Glomerular endothelial cell (primary cell): ENCODE measurements around the gene EPG5. TPM values are rescaled to one million over a fixed set of nuclear protein-coding genes. Genes with fewer than 3 reads are reported as not detected.
A peak's percentile ranks its signal among the peaks of the same experiment; 100 is the strongest.
"Not testable (repeated sequence)": the region's sequence is repeated elsewhere in the genome, so short reads cannot be mapped to it uniquely, and the experiment has no call there.

Experiments
- DNase-seq: peaks from one replicate; pipeline ENCODE4 v3.0.0-alpha.2; 2011; ENCODE audit warnings: low read depth, low spot score; ENCODE audit errors: extremely low read depth
- total RNA-seq: library from RNA; depleted of rRNA; stranded (reverse); fragments of >200 nt; gene quantifications from 2 replicates; pipeline ENCODE4 v1.2.3, GENCODE V29; 2015

Gene EPG5, protein sequence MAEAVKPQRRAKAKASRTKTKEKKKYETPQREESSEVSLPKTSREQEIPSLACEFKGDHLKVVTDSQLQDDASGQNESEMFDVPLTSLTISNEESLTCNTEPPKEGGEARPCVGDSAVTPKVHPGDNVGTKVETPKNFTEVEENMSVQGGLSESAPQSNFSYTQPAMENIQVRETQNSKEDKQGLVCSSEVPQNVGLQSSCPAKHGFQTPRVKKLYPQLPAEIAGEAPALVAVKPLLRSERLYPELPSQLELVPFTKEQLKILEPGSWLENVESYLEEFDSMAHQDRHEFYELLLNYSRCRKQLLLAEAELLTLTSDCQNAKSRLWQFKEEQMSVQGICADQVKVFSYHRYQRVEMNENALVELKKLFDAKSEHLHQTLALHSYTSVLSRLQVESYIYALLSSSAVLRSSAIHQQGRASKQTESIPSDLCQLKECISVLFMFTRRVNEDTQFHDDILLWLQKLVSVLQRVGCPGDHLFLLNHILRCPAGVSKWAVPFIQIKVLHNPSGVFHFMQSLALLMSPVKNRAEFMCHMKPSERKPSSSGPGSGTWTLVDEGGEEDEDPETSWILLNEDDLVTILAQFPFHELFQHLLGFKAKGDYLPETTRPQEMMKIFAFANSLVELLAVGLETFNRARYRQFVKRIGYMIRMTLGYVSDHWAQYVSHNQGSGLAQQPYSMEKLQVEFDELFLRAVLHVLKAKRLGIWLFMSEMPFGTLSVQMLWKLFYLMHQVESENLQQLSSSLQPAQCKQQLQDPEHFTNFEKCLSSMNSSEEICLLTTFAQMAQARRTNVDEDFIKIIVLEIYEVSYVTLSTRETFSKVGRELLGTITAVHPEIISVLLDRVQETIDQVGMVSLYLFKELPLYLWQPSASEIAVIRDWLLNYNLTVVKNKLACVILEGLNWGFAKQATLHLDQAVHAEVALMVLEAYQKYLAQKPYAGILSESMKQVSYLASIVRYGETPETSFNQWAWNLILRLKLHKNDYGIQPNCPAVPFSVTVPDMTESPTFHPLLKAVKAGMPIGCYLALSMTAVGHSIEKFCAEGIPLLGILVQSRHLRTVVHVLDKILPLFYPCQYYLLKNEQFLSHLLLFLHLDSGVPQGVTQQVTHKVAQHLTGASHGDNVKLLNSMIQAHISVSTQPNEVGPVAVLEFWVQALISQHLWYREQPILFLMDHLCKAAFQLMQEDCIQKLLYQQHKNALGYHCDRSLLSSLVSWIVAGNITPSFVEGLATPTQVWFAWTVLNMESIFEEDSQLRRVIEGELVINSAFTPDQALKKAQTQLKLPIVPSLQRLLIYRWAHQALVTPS (N-terminal part only)
- 30.1 and 30.4 TPM in 2 replicates for total RNA-seq

GRCh38 chr18:45967007-45967706, at the start of gene EPG5:
Gene EPG5 (minus strand): TSS chr18:45967329. CDS start chr18:45967239, 90 bp downstream.
- peak; percentile 61 for DNase-seq

GRCh38 chr18:46013484-46014189, 46.5 kb upstream of the EPG5 start:
- no peak for DNase-seq

DNA sequence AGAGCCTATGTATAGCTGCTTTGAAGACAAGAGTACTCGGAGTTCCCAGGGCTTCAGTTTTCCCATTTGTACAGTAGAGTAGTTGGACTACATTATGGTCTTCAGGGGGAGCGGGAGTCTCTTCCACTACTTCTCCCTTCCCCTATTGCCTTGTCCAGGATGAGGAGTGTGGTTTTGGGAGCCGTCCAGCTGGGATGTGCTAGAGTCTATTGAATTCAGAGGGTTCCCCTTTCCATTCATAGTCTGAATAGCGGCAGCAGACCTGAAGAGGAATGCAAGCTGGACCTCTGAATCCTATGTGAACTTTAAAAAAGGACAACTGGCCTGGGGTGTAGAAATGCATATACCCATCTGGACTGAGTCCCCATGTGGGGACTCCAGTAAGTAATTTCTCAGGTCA, 43.5 kb upstream of the EPG5 start:
- DNase-seq: no peak

DNA sequence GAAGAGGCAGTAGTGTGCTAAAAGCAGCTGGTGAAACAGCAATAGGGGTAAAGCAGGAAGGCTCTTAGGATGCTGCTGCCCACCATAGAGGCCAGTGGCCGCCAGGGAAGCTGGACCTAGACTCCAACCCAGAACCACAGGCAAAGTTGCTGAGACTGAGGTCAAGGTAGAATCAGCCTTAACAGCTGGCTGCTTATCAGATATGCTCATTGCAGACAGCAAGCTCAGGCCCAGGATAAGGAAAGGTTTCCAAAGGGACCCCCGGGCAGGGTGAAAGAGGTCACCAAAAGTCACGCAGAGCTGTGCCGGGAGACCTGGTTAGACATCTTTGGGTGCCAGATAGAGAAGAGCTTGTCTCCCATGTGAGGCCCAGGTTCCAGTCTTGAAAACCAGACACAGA, 42.9 kb upstream of the EPG5 start:
- no peak for DNase-seq

- DNase-seq: no peak
Observed at GRCh38 chr18:46009125-46009840, 42.2 kb upstream of the EPG5 start.

- no peak for DNase-seq
Observed at GRCh38 chr18:46008531-46008930, 41.4 kb upstream of the EPG5 start.

GRCh38 chr18:46007165-46007564, 40.0 kb upstream of the EPG5 start:
- no peak for DNase-seq

GRCh38 chr18:46002934-46003333, 35.8 kb upstream of the EPG5 start:
- DNase-seq: no peak

GRCh38 chr18:46001892-46002291, 34.8 kb upstream of the EPG5 start:
- DNase-seq: no peak

- no peak for DNase-seq
Observed at GRCh38 chr18:46001074-46001473, 33.9 kb upstream of the EPG5 start.

DNA sequence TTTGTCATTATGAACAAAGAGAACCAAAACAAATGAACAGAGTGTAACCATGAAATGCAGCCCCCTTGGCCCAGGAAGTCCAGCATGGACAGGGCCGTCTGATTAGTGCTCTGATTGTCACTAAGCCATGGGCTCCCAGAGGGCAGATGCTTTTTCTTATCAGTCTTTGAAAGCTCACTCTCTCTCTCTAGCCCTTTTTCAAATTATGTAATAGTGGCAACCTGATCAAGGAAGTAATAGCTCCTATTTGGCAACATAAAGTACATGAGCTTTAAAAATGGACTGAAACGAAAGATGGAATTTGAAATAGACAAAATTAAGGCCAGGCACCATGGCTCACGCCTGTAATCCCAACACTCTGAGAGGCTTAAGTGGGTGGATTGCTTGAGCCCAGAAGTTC, 32.4 kb upstream of the EPG5 start:
- DNase-seq: no peak

- no peak for DNase-seq
Observed at GRCh38 chr18:45998244-45998643, 31.1 kb upstream of the EPG5 start.

DNA sequence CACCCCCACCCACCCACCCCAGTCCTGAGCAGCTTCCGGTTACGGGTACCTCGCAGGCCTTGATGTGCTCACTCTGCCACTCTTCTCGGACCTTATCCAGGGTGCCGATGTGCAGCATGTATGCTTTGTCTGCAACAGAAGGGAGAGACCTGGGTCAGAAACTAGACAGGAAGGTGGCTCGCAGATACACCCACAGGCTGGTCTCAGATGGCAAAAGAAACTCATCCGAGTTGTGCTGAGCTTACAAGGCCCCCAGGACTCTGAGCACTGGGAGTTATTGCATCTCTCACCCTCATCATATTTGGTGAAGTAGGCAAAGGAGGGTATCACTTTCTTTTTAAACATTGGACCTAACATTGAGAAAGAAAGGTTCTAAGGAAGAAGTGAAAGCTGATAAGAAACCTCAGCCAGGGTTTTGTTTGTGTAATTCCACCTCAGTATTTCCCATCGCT, 30.6 kb upstream of the EPG5 start:
- DNase-seq: no peak

- no peak for DNase-seq
Observed at GRCh38 chr18:45995461-45995860, 28.3 kb upstream of the EPG5 start.

GRCh38 chr18:45993438-45993837, 26.3 kb upstream of the EPG5 start:
- DNase-seq: no peak

DNA sequence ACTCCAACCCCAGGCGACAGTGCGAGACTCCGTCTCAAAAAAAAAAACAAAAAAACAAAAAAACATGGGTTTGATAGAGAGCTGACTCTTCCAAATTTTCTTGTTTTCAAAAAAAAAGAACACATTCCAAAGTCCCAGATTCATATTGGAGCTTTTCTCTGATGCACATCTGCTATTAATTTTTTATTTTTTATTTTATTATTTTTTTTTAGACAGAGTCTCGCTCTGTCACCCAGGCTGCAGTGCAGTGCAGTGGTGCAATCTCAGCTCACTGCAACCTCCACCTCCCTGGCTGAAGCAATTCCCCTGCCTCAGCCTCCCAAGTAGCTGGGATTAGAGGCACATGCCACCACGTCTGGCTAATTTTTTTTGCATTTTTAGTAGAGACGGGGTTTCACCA, 25.4 kb upstream of the EPG5 start:
- not testable (repeated sequence) for DNase-seq

GRCh38 chr18:45991788-45992187, 24.7 kb upstream of the EPG5 start:
- DNase-seq: no peak

- no peak for DNase-seq
Observed at GRCh38 chr18:45984546-45985235, 17.6 kb upstream of the EPG5 start.
